ENCODE measurements around the gene GAB1. TPM values are rescaled to one million over a fixed set of nuclear protein-coding genes. Genes with fewer than 3 reads are reported as not detected.
"Not testable (repeated sequence)": the region's sequence is repeated elsewhere in the genome, so short reads cannot be mapped to it uniquely, and the experiment has no call there.

Gene GAB1
- total RNA-seq, 1 donor from 2014 or later, result 0.65 TPM

GRCh38 chr4:143345356-143345755, 8.7 kb downstream of the GAB1 start:
- no peak overlapping the region for H3K4me3 Mint-ChIP-seq
- H3K27ac Mint-ChIP-seq, result no peak overlapping the region
- no peaks in the 10 kb centered on the region for H3K36me3 Mint-ChIP-seq (ENCODE audit: low read depth)
- intact Hi-C loops (cut with micrococcal nuclease), result no loop called here
- H3K27me3 Mint-ChIP-seq, result peaks cover 42% of the 10 kb centered on the region
- DNase-seq, result no peak
- no peaks in the 10 kb centered on the region for H3K9me3 Mint-ChIP-seq
- H3K4me1 Mint-ChIP-seq, result no peaks in the 10 kb centered on the region

- no peaks in the 10 kb centered on the region for H3K4me1 Mint-ChIP-seq
- no peak overlapping the region for H3K4me3 Mint-ChIP-seq
- no peak overlapping the region for H3K27ac Mint-ChIP-seq
- no peaks in the 10 kb centered on the region for H3K36me3 Mint-ChIP-seq (ENCODE audit: low read depth)
- H3K27me3 Mint-ChIP-seq, result peaks cover 37% of the 10 kb centered on the region
- H3K9me3 Mint-ChIP-seq, result no peaks in the 10 kb centered on the region
- DNase-seq, result no peak
- intact Hi-C loops (cut with micrococcal nuclease), result no loop called here
Measured at GRCh38 chr4:143346206-143346605, 9.5 kb downstream of the GAB1 start.

GRCh38 chr4:143347484-143348111, 10.9 kb downstream of the GAB1 start:
- Mint-ChIP-seq H3K27me3 (peaks cover 30% of the 10 kb centered on the region), H3K9me3 (no peaks in the 10 kb centered on the region), H3K36me3 (ENCODE audit: low read depth) (no peaks in the 10 kb centered on the region), H3K27ac (no peak overlapping the region), H3K4me1 (no peaks in the 10 kb centered on the region), H3K4me3 (no peak overlapping the region)
- intact Hi-C loops (cut with micrococcal nuclease), result no loop called here
- no peak for DNase-seq

GRCh38 chr4:143348233-143349077, 11.8 kb downstream of the GAB1 start:
- intact Hi-C loops (cut with micrococcal nuclease), result no loop called here
- no peak overlapping the region for H3K4me3 Mint-ChIP-seq
- peaks cover 29% of the 10 kb centered on the region for H3K27me3 Mint-ChIP-seq
- no peak overlapping the region for H3K27ac Mint-ChIP-seq
- no peaks in the 10 kb centered on the region for H3K9me3 Mint-ChIP-seq
- H3K4me1 Mint-ChIP-seq, result no peaks in the 10 kb centered on the region
- H3K36me3 Mint-ChIP-seq (ENCODE audit: low read depth), result no peaks in the 10 kb centered on the region
- DNase-seq, result no peak

- intact Hi-C loops (cut with micrococcal nuclease); H3K9me3 Mint-ChIP-seq; H3K4me1 Mint-ChIP-seq: not testable (repeated sequence)
Measured at GRCh38 chr4:143349858-143350527, 13.3 kb downstream of the GAB1 start.

GRCh38 chr4:143351149-143351691, 14.5 kb downstream of the GAB1 start:
- no peak overlapping the region for H3K4me3 Mint-ChIP-seq
- peaks cover 27% of the 10 kb centered on the region for H3K27me3 Mint-ChIP-seq
- no peak for DNase-seq
- H3K9me3 Mint-ChIP-seq, result no peaks in the 10 kb centered on the region
- H3K27ac Mint-ChIP-seq, result no peak overlapping the region
- no peaks in the 10 kb centered on the region for H3K4me1 Mint-ChIP-seq
- intact Hi-C loops (cut with micrococcal nuclease), result no loop called here
- no peaks in the 10 kb centered on the region for H3K36me3 Mint-ChIP-seq (ENCODE audit: low read depth)

More at GRCh38 chr4:143349858-143350527, 13.3 kb downstream of the GAB1 start:
- not testable (repeated sequence) for H3K36me3 Mint-ChIP-seq (ENCODE audit: low read depth); H3K4me3 Mint-ChIP-seq; DNase-seq; H3K27ac Mint-ChIP-seq
- H3K27me3 Mint-ChIP-seq, result peaks cover 29% of the 10 kb centered on the region

- intact Hi-C loops (cut with micrococcal nuclease), result no loop called here
- H3K36me3 Mint-ChIP-seq (ENCODE audit: low read depth), result no peaks in the 10 kb centered on the region
- no peak overlapping the region for H3K4me3 Mint-ChIP-seq
Measured at GRCh38 chr4:143351774-143352451, 15.2 kb downstream of the GAB1 start.

GRCh38 chr4:143352720-143353119, 16.0 kb downstream of the GAB1 start:
- H3K36me3 Mint-ChIP-seq (ENCODE audit: low read depth), result no peaks in the 10 kb centered on the region
- H3K27me3 Mint-ChIP-seq, result peaks cover 21% of the 10 kb centered on the region
- H3K27ac Mint-ChIP-seq, result no peak overlapping the region
- no peak for DNase-seq
- no peaks in the 10 kb centered on the region for H3K9me3 Mint-ChIP-seq
- H3K4me3 Mint-ChIP-seq, result no peak overlapping the region
- peaks cover 2% of the 10 kb centered on the region for H3K4me1 Mint-ChIP-seq
- intact Hi-C loops (cut with micrococcal nuclease), result no loop called here

More at GRCh38 chr4:143351774-143352451, 15.2 kb downstream of the GAB1 start:
- H3K27me3 Mint-ChIP-seq, result peaks cover 26% of the 10 kb centered on the region
- no peak for DNase-seq
- H3K27ac Mint-ChIP-seq, result no peak overlapping the region
- no peaks in the 10 kb centered on the region for H3K9me3 Mint-ChIP-seq
- no peaks in the 10 kb centered on the region for H3K4me1 Mint-ChIP-seq

GRCh38 chr4:143353797-143354196, 17.1 kb downstream of the GAB1 start:
- no peak overlapping the region for H3K4me3 Mint-ChIP-seq
- H3K4me1 Mint-ChIP-seq, result peaks cover 6% of the 10 kb centered on the region
- H3K36me3 Mint-ChIP-seq (ENCODE audit: low read depth), result no peaks in the 10 kb centered on the region
- DNase-seq, result no peak
- intact Hi-C loops (cut with micrococcal nuclease), result no loop called here
- no peak overlapping the region for H3K27ac Mint-ChIP-seq
- peaks cover 21% of the 10 kb centered on the region for H3K27me3 Mint-ChIP-seq
- no peaks in the 10 kb centered on the region for H3K9me3 Mint-ChIP-seq

- H3K36me3 Mint-ChIP-seq (ENCODE audit: low read depth), result no peaks in the 10 kb centered on the region
- H3K27me3 Mint-ChIP-seq, result peaks cover 21% of the 10 kb centered on the region
- DNase-seq, result no peak
- H3K9me3 Mint-ChIP-seq, result peaks cover 7% of the 10 kb centered on the region
- H3K4me1 Mint-ChIP-seq, result peaks cover 18% of the 10 kb centered on the region
- H3K27ac Mint-ChIP-seq, result no peak overlapping the region
- intact Hi-C loops (cut with micrococcal nuclease), result loop anchor here (5.0 kb wide), 1 partner anchor 42 kb away; no protein-coding TSS in a partner anchor
- H3K4me3 Mint-ChIP-seq, result no peak overlapping the region
Measured at GRCh38 chr4:143354990-143355389, 18.3 kb downstream of the GAB1 start.

GRCh38 chr4:143355540-143356217, 19.0 kb downstream of the GAB1 start:
- H3K27ac Mint-ChIP-seq, result no peak overlapping the region
- no peaks in the 10 kb centered on the region for H3K36me3 Mint-ChIP-seq (ENCODE audit: low read depth)
- intact Hi-C loops (cut with micrococcal nuclease), result loop anchor here (5.0 kb wide), 1 partner anchor 42 kb away; no protein-coding TSS in a partner anchor
- peaks cover 20% of the 10 kb centered on the region for H3K4me1 Mint-ChIP-seq
- DNase-seq, result no peak
- H3K27me3 Mint-ChIP-seq, result peaks cover 21% of the 10 kb centered on the region
- H3K9me3 Mint-ChIP-seq, result peaks cover 7% of the 10 kb centered on the region
- H3K4me3 Mint-ChIP-seq, result no peak overlapping the region

GRCh38 chr4:143356493-143356892, 19.8 kb downstream of the GAB1 start:
- intact Hi-C loops (cut with micrococcal nuclease), result loop anchor here (5.0 kb wide), 1 partner anchor 41 kb away; no protein-coding TSS in a partner anchor
- H3K27ac Mint-ChIP-seq, result no peak overlapping the region
- H3K9me3 Mint-ChIP-seq, result peaks cover 7% of the 10 kb centered on the region
- no peak for DNase-seq
- peaks cover 21% of the 10 kb centered on the region for H3K27me3 Mint-ChIP-seq
- no peaks in the 10 kb centered on the region for H3K36me3 Mint-ChIP-seq (ENCODE audit: low read depth)
- no peak overlapping the region for H3K4me3 Mint-ChIP-seq
- peaks cover 20% of the 10 kb centered on the region for H3K4me1 Mint-ChIP-seq

All from activated CD4-positive, alpha-beta T cell treated with anti-CD3 and anti-CD28 coated beads, Interleukin-2, amount 10 ng/mL, durations not matched to agents 24 days and 14 days (primary cell).